HFF-Myc (cell line): ENCODE measurements around the gene RAPGEFL1.
A peak's percentile ranks its signal among the peaks of the same experiment; 100 is the strongest.

ENCODE experiments used
- DNase-seq: peaks from one replicate; pipeline ENCODE4 v3.0.0-alpha.2; 2011; ENCODE audit warnings: low read depth; ENCODE audit errors: extremely low read depth
- H3K4me3 ChIP-seq: replicated peaks from 2 replicates; pipeline ENCODE4 v1.5.1; 2011; ENCODE audit warnings: low read depth, mild to moderate bottlenecking, control low read depth, low read length
- CTCF ChIP-seq: IDR thresholded peaks from 2 replicates; pipeline ENCODE4 v1.5.1; 2012; ENCODE audit warnings: mild to moderate bottlenecking, low read depth, low read length, control low read depth; ENCODE audit errors: missing control alignments

RAPGEFL1 gene

GRCh38 chr17:40173778-40174135, 3.5 kb upstream of the RAPGEFL1 start:
- TF ChIP-seq CTCF: no peak
- no peak overlapping the region for H3K4me3 ChIP-seq
- DNase-seq: no peak

GRCh38 chr17:40174514-40174913, 2.8 kb upstream of the RAPGEFL1 start:
- no peak overlapping the region for H3K4me3 ChIP-seq
- no peak for TF ChIP-seq CTCF
- no peak for DNase-seq

GRCh38 chr17:40175928-40176753, 1.1 kb upstream of the RAPGEFL1 start:
- no peak for DNase-seq
- no peak overlapping the region for H3K4me3 ChIP-seq
- TF ChIP-seq CTCF: no peak

- TF ChIP-seq CTCF: no peak
- no peak overlapping the region for H3K4me3 ChIP-seq
- DNase-seq: no peak
Observed at GRCh38 chr17:40176754-40177110, 538 bp upstream of the RAPGEFL1 start.

GRCh38 chr17:40178021-40178601, 841 bp downstream of the RAPGEFL1 start:
- peak overlapping the region; percentile 42 for H3K4me3 ChIP-seq
- TF ChIP-seq CTCF: no peak
- no peak for DNase-seq

- no peak for TF ChIP-seq CTCF
- DNase-seq: no peak
- H3K4me3 ChIP-seq: no peak overlapping the region
Observed at GRCh38 chr17:40178660-40179059, 1.4 kb downstream of the RAPGEFL1 start.
